GM06990 (cell line): ENCODE measurements around the gene MANSC1.

Source experiments
- DNase-seq: peaks from one replicate; pipeline ENCODE4 v3.0.0-alpha.2; 2011; ENCODE audit not compliant: insufficient read length; ENCODE audit errors: extremely low read depth
- H3K27me3 ChIP-seq: replicated peaks from 2 replicates; pipeline ENCODE4 v1.6.0; 2011; ENCODE audit warnings: low read length; ENCODE audit not compliant: control insufficient read depth, insufficient read depth
- H3K36me3 ChIP-seq: 2 replicates; pipeline ENCODE4 v1.5.1; 2011; ENCODE audit warnings: low read length; ENCODE audit not compliant: control insufficient read depth, insufficient read depth
- H3K4me3 ChIP-seq: replicated peaks from 2 replicates; pipeline ENCODE4 v1.5.1; 2011; ENCODE audit warnings: low read depth, mild to moderate bottlenecking, control low read depth, low read length
- TF ChIP-seq, protein P1 (sequence below): IDR thresholded peaks from 2 replicates; pipeline ENCODE4 v1.5.1; 2011; ENCODE audit warnings: low read length, control low read depth, mild to moderate bottlenecking, inconsistent platforms; ENCODE audit not compliant: insufficient read depth, poor library complexity, severe bottlenecking

The MANSC1 gene

DNA sequence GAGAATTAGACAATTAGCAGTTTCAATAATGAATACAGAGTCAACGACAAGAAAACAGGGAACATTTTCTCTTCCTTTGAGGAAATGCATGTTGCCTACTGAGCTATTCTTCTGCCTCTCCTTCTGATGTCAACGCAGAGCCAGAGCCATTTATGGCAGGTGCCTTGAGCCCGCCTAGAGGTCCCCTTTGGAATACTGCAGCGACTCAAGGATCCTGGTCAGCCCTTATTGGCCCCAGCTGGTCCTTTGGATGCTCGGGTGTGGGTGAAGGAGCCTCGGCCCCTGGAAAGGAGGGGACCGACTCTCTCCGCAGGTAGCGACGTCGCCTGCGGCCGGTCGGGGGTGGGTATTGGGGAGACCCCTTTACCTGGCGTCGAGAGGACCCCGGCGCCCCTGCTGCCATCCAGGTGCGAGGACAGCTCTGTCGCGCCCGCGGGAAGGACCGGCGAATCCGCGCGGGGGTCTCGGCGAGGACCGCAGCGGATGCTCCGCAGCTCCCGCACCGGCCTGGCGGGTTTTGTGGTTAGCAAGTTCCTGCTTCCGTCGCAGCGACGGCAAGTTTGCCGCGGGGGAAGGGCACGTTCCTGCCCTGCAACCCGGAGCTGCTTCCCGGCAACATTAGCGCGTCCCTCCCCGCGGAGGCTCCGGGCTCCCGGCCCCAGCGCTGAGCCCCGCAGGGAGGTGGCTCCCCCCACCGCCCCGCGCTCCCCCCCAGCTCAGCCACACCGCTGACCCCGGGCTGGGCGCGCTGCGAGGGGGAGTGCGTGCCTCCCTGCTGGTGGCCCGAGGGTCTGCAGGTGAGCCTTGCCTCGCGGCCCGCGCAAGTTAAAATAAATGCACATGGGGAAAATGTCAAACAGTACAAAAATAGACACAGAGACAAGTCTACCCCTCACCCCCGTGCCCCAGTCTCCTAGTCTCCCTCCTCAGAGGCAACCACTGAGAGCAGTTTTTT lies at the start of gene MANSC1:
MANSC1 (minus strand) TSS at position 532 of the 955 bp plus-strand sequence. CDS start 6,928 bp downstream, outside the sequence.
- Histone ChIP-seq H3K36me3 (no peaks in the 10 kb centered on the region), H3K4me3 (peak within 1 kb of the TSS; percentile 56), H3K27me3 (no peaks in the 10 kb centered on the region; the same call in 1 of the 2 replicates)
- peak; percentile 51 for DNase-seq
- TF ChIP-seq, protein P1, sequence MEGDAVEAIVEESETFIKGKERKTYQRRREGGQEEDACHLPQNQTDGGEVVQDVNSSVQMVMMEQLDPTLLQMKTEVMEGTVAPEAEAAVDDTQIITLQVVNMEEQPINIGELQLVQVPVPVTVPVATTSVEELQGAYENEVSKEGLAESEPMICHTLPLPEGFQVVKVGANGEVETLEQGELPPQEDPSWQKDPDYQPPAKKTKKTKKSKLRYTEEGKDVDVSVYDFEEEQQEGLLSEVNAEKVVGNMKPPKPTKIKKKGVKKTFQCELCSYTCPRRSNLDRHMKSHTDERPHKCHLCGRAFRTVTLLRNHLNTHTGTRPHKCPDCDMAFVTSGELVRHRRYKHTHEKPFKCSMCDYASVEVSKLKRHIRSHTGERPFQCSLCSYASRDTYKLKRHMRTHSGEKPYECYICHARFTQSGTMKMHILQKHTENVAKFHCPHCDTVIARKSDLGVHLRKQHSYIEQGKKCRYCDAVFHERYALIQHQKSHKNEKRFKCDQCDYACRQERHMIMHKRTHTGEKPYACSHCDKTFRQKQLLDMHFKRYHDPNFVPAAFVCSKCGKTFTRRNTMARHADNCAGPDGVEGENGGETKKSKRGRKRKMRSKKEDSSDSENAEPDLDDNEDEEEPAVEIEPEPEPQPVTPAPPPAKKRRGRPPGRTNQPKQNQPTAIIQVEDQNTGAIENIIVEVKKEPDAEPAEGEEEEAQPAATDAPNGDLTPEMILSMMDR = peak; percentile 18

DNA sequence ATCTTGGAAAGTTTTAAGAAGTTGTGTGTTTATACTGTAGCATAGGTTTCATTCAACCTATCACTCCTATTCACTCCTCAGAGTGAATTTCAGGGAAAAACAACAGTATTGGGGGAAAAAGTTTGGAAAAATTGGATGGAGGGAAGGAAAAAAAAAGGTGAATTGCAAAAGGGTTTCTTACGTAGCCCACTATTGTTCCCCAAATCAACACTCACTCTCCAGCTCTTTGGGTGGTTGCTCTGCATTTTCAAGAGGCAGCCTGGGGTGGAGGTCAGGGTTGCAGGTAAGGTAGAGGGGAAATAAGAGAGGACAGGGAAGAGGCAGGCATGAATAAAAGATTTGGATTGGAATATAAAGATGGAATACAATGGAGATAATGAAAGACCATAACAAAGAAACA lies 49.1 kb upstream of the MANSC1 start:
- TF ChIP-seq, protein P1 = no peak
- no peaks in the 10 kb centered on the region for H3K36me3 ChIP-seq
- no peak for DNase-seq
- H3K27me3 ChIP-seq = no peaks in the 10 kb centered on the region
- H3K4me3 ChIP-seq = no peak overlapping the region

DNA sequence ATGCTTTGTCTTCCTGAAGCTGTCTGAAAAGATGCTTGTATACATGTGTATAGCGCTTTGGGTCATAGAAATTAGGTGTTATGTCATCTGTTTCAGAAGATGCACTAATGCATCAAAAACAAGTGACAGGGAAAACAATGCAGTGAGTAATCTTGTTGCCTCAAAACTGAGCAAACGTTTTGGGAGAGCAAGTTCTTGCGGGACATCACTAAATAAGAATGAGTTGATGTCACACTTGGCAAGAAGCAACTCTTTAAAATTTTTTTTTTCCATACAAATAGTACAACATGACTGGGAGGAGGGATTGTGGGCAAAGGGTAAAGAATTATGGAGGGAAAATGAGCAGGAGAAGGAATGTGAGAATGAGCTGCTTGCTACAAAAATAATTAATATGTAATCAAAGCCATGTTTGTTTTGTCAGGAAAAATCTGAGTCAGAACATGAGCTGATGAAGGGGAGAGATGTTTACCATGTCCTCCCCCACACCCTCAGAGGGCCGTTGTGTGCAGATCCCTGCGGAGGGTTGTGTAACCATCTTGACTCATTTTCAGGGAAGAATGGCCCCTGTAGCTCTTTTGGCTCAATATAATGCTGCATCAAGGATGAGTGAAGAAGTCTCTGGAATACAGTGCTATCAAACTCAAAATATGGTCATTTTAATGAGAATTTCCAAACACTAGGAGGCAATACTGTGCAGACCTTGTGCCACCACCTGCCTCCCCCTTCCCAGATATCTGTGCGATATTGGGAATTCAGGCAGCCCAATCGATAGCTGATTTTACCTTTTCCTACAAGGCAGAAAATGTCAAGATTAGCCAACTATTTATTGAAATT lies 48.2 kb upstream of the MANSC1 start:
- no peaks in the 10 kb centered on the region for H3K36me3 ChIP-seq
- no peaks in the 10 kb centered on the region for H3K27me3 ChIP-seq
- DNase-seq = no peak
- TF ChIP-seq, protein P1 = peak; percentile 17
- H3K4me3 ChIP-seq = no peak overlapping the region

DNA sequence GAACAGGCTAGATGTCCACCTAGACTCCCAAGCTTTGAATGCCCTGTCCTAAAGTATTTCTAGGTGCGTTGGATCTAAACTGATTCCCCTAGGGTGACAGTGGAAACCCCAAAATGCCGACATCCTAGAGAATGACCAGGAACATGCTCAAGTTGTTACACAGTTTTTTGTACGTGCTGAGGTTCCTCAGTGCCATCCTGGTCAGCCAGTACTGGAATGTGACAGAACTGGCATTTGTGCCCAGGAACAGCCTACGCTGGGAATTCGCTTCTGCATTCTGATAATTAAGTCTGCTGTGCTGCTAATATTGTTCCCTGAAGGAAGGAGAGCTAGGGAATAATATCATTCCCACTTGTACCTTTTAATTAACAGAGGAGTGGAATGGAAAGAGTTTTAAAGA lies 47.1 kb upstream of the MANSC1 start:
- no peak for DNase-seq
- H3K27me3 ChIP-seq = no peaks in the 10 kb centered on the region
- H3K36me3 ChIP-seq = no peaks in the 10 kb centered on the region
- no peak overlapping the region for H3K4me3 ChIP-seq
- TF ChIP-seq, protein P1 = no peak

DNA sequence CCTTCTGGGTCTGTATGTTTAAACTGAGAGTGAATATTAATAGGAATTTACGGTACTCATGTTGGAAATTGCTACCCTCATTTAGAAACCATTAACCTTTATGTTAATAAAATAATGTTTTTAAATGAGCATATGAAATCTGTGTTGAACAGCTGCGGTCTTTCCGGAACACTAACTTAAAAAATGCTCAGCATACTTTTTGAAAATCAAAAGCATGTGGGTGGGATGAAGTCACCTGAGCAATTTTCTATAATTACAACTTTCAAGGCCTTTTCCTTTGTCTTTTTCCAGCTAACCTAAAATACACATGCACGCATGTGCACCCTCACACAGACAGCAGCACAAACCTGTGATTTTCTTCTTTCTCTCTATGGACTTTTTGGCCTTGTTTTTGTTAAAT lies 46.7 kb upstream of the MANSC1 start:
- no peaks in the 10 kb centered on the region for H3K36me3 ChIP-seq

More for the DNA sequence above, 46.7 kb upstream of the MANSC1 start:
- no peak for DNase-seq
- TF ChIP-seq, protein P1 = no peak
- H3K27me3 ChIP-seq = no peaks in the 10 kb centered on the region
- H3K4me3 ChIP-seq = no peak overlapping the region
